Measurements from ENCODE around the gene AIG1. TPM values are rescaled to one million over a fixed set of nuclear protein-coding genes. Genes with fewer than 3 reads are reported as not detected.

AIG1 gene
- total RNA-seq, 1 donor, result 18.9 TPM

- DNase-seq (ENCODE audit: low read depth in 2 of 3, low spot score in 2 of 3), result no peak
Measured at GRCh38 chr6:143260857-143261256, 200.2 kb downstream of the AIG1 start.

- no peak for DNase-seq (ENCODE audit: low read depth in 2 of 3, low spot score in 2 of 3)
Measured at GRCh38 chr6:143261899-143262436, 201.3 kb downstream of the AIG1 start.

- DNase-seq (ENCODE audit: low read depth in 2 of 3, low spot score in 2 of 3), result no peak
Measured at GRCh38 chr6:143262859-143263258, 202.2 kb downstream of the AIG1 start.

GRCh38 chr6:143264379-143264778, 203.7 kb downstream of the AIG1 start:
- no peak for DNase-seq (ENCODE audit: low read depth in 2 of 3, low spot score in 2 of 3)

- DNase-seq (ENCODE audit: low read depth in 2 of 3, low spot score in 2 of 3), result no peak
Measured at GRCh38 chr6:143264986-143265764, 204.5 kb downstream of the AIG1 start.

GRCh38 chr6:143267760-143268159, 207.1 kb downstream of the AIG1 start:
- no peak for DNase-seq (ENCODE audit: low read depth in 2 of 3, low spot score in 2 of 3)

GRCh38 chr6:143268439-143268838, 207.8 kb downstream of the AIG1 start:
- DNase-seq (ENCODE audit: low read depth in 2 of 3, low spot score in 2 of 3), result no peak

- no peak for DNase-seq (ENCODE audit: low read depth in 2 of 3, low spot score in 2 of 3)
Measured at GRCh38 chr6:143270026-143270425, 209.3 kb downstream of the AIG1 start.

- no peak for DNase-seq (ENCODE audit: low read depth in 2 of 3, low spot score in 2 of 3)
Measured at GRCh38 chr6:143271024-143271423, 210.3 kb downstream of the AIG1 start.

- peak in 2 of 3 donors; percentile 11 to 67 for DNase-seq (ENCODE audit: low read depth in 2 of 3, low spot score in 2 of 3)
Measured at GRCh38 chr6:143276436-143276835, 215.7 kb downstream of the AIG1 start.

- DNase-seq (ENCODE audit: low read depth in 2 of 3, low spot score in 2 of 3), result peak in 2 of 3 donors; percentile 5 to 35
Measured at GRCh38 chr6:143279385-143279784, 218.7 kb downstream of the AIG1 start.

GRCh38 chr6:143283887-143284645, 223.4 kb downstream of the AIG1 start:
- DNase-seq (ENCODE audit: low read depth in 2 of 3, low spot score in 2 of 3), result no peak

- DNase-seq (ENCODE audit: low read depth in 2 of 3, low spot score in 2 of 3), result no peak
Measured at GRCh38 chr6:143286251-143286795, 225.6 kb downstream of the AIG1 start.

GRCh38 chr6:143288923-143289322, 228.2 kb downstream of the AIG1 start:
- DNase-seq (ENCODE audit: low read depth in 2 of 3, low spot score in 2 of 3), result no peak

GRCh38 chr6:143290206-143290605, 229.5 kb downstream of the AIG1 start:
- DNase-seq (ENCODE audit: low read depth in 2 of 3, low spot score in 2 of 3), result no peak

- DNase-seq (ENCODE audit: low read depth in 2 of 3, low spot score in 2 of 3), result no peak
Measured at GRCh38 chr6:143293523-143293922, 232.8 kb downstream of the AIG1 start.

GRCh38 chr6:143294265-143294860, 233.7 kb downstream of the AIG1 start:
- no peak for DNase-seq (ENCODE audit: low read depth in 2 of 3, low spot score in 2 of 3)

- no peak for DNase-seq (ENCODE audit: low read depth in 2 of 3, low spot score in 2 of 3)
Measured at GRCh38 chr6:143295932-143296331, 235.2 kb downstream of the AIG1 start.

GRCh38 chr6:143298071-143298470, 237.4 kb downstream of the AIG1 start:
- DNase-seq (ENCODE audit: low read depth in 2 of 3, low spot score in 2 of 3), result no peak

- no peak for DNase-seq (ENCODE audit: low read depth in 2 of 3, low spot score in 2 of 3)
Measured at GRCh38 chr6:143299253-143300166, 238.8 kb downstream of the AIG1 start.

All from hematopoietic multipotent progenitor cell (in vitro differentiated cells).